ENCODE data around the gene LRRN4CL. TPM values are rescaled to one million over a fixed set of nuclear protein-coding genes. Genes with fewer than 3 reads are reported as not detected.
"Not testable (repeated sequence)": the region's sequence is repeated elsewhere in the genome, so short reads cannot be mapped to it uniquely, and the experiment has no call there.

LRRN4CL gene
- not detected for total RNA-seq

DNA sequence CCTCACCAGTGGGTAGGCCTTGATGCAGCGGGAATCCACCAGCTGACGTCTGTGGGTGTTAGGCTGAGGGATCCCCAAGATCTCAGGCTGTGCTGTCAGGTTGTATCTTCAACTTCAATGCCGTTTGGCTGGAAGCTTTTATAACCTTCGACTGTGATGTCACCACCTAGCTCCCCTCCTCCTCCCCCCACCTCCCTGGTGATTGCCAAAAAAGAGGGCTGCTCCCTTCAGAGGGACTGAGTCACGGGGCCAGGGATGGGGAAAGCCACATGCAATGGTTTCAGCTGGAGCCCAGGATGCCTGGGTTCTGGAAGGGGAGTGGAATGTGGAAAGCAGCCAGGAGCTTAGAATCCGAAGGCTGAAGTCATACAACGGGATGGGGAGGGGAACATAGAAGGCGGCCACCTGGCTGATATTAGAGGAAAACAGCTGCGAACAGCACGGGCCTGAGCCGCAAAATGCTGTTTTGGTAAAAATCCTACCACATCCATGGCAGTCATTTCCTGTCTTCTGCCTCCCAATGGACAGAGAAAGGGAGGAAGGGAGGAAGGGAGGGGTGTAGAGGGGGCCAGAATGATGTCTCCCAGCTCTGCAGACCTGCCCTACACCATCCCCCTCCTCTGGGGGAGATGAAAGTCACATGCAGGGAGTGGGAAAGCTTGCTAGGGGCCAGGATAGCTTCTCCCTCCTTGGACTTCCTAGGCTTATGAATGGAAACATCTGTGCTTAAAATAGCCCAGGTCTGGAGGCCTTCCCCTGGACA, at the start of gene LRRN4CL:
Gene LRRN4CL, minus strand, starts transcription at position 110 of the 763 bp plus-strand sequence. CDS start 1,022 bp downstream, outside the sequence.
- H3K27me3 ChIP-seq (ENCODE audit: insufficient read depth, low read length), result peaks cover 16% of the 10 kb centered on the region
- H3K4me1 ChIP-seq (ENCODE audit: insufficient read depth, low read length), result no peaks in the 10 kb centered on the region
- no peaks in the 10 kb centered on the region for H3K9me3 ChIP-seq (ENCODE audit: low read depth, low read length)
- H3K4me3 ChIP-seq (ENCODE audit: low read length), result no peak within 1 kb of the TSS

DNA sequence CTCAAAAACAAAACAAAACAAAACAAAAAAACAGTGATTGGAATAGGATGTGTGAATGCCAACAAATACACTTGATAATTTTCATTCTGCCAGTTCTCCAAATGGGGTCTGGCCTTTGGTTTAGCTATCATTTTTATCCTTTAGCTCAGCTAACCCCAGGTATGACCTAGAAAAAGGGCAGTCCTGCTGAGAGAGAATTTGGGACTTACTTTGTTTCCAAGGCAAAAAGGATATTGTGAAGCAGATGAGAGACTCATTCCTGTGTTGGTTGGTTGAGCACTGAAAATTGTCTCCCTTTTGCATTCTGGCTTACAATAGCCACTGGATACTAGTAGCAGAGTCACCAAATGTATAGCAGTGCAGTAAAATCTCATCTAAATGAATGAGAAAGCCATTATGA, 47.9 kb upstream of the LRRN4CL start:
- H3K9me3 ChIP-seq (ENCODE audit: low read depth, low read length), result no peaks in the 10 kb centered on the region
- peaks cover 5% of the 10 kb centered on the region for H3K4me1 ChIP-seq (ENCODE audit: insufficient read depth, low read length)
- H3K4me3 ChIP-seq (ENCODE audit: low read length), result no peak overlapping the region
- H3K27me3 ChIP-seq (ENCODE audit: insufficient read depth, low read length), result no peaks in the 10 kb centered on the region

DNA sequence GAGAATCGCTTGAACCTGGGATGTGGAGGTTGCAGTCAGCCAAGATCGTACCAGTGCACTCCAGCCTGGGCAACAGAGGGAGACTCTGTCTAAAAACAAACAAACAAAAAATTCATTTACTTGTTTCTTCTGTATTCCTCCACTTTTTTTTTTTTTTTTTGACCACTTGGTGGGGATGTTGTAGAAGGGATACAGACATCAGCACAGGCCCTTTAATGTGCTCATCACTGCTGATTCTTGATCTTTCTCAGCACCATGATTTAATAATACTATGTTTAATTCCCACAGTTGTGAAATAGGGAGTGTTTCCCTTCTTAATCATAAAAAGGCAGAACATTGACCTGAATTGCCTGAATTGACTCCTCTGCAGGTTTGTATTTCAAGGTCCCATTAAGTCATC, 43.5 kb upstream of the LRRN4CL start:
- H3K9me3 ChIP-seq (ENCODE audit: low read depth, low read length), result no peaks in the 10 kb centered on the region
- H3K4me1 ChIP-seq (ENCODE audit: insufficient read depth, low read length), result peaks cover 21% of the 10 kb centered on the region
- H3K27me3 ChIP-seq (ENCODE audit: insufficient read depth, low read length), result no peaks in the 10 kb centered on the region
- H3K4me3 ChIP-seq (ENCODE audit: low read length), result no peak overlapping the region

DNA sequence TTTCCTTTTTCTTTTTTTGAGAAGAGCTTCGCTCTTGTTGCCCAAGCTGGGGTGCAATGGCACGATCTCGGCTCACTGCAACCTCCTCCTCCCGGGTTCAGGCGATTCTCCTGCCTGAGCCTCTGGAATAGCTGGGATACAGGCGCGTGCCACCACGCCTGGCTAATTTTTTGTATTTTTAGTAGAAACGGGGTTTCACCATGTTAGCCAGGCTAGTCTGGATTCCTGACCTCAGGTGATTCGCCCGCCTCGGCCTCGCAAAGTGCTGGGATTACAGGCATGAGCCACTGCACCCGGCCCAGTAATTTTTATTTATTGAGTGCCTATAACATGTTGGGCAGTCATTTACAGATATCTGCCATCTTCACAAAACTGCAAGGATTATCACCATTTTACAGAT, 40.7 kb upstream of the LRRN4CL start:
- peaks cover 35% of the 10 kb centered on the region for H3K4me1 ChIP-seq (ENCODE audit: insufficient read depth, low read length)
- H3K4me3 ChIP-seq (ENCODE audit: low read length); H3K27me3 ChIP-seq (ENCODE audit: insufficient read depth, low read length); H3K9me3 ChIP-seq (ENCODE audit: low read depth, low read length): not testable (repeated sequence)

DNA sequence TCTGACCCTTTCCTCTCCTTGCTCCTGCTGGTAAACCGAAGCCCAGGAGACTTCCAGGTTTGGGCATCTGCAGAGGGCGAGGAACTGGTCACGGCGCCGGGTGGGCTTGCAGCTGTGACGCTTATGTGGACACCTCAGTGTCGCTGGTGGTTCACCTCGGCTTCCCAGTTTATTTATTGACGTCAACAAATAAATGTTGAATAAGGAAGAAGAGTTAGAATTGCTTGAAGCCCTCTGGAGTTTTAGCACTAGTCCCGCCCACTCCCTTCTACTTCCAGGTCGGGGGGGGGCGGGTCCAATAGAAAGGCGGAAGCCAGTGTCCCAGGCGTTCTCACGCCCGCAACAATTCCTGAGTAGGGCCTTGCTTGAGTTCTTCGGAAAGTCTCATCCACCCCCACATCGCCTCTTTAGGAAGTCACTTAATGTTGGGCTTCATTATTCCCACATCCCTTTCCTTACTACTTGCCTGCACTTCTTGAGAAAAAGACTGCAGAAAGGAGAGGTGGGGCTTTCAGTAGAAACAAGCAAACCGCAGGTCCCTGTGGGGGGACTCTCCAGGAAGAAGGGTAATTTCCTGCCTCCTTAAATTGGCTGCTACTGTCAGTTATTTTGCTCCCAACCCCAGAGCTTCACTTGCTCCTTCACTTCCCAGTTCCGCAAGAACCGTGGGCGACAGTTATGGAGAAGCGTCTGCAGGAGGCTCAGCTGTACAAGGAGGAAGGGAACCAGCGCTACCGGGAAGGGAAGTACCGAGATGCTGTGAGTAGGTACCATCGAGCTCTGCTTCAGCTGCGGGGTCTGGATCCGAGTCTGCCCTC, 39.0 kb upstream of the LRRN4CL start, which contains the start of gene TTC9C:
Gene TTC9C, plus strand, starts transcription at position 316 of the 818 bp plus-strand sequence. Its CDS starts 363 bp downstream, at position 679.
- H3K9me3 ChIP-seq (ENCODE audit: low read depth, low read length), result no peaks in the 10 kb centered on the region
- no peaks in the 10 kb centered on the region for H3K27me3 ChIP-seq (ENCODE audit: insufficient read depth, low read length)
- H3K4me3 ChIP-seq (ENCODE audit: low read length), result peak within 1 kb of the TSS; percentile 99
- peaks cover 51% of the 10 kb centered on the region for H3K4me1 ChIP-seq (ENCODE audit: insufficient read depth, low read length)

DNA sequence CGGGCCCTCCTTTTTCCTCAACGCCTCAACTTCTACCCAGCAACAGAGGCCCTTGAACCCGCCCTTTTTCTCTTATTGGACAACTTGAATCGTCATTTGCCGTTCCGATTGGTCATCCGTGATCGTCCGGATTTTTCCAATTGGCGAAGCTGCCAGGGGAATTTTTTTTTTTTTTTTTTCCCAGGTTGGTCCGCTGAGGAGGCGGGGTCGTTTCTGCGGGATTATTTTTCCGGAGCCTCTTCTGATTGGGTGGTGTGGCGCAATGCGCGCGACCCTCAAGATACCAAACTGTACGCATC, 38.5 kb upstream of the LRRN4CL start:
- peak overlapping the region; percentile 99 for H3K4me3 ChIP-seq (ENCODE audit: low read length)
- H3K27me3 ChIP-seq (ENCODE audit: insufficient read depth, low read length), result no peaks in the 10 kb centered on the region
- no peaks in the 10 kb centered on the region for H3K9me3 ChIP-seq (ENCODE audit: low read depth, low read length)
- peaks cover 53% of the 10 kb centered on the region for H3K4me1 ChIP-seq (ENCODE audit: insufficient read depth, low read length)

DNA sequence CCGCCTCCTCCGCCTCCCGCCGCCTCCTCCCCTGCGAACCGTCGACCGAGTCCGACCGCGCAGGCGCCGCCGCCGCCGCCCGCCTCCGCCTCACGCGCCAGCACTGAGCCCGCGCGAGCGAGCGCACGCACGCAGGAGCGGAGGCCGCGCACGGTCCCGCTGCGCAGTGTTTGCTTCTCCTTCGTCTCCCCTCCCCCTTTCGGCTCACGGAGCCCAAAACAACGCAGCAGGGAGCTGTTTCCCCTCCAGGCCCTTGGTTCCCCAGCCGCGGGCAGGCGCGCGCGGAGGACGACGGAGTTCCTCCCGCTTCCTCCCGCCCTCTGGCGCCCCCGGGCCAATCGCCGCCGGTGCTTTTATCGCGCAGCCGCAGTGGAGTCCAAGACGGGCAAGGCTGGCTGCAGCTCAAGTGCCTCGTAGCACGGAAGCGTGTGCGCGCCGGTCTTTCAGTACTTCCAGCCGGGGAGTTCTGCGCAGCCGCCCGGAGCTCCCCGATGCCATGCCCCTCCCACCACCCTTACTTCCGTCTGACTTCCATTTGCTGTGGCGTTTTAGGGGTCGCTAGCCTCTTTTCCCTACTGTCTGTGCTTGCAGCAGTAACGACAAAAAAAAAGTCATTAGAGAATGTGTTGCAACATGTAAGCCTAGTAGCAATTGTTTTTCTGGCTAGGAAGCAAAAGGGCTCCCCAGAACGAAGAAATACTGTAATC, 38.0 kb upstream of the LRRN4CL start, which contains the start of gene HNRNPUL2:
Gene HNRNPUL2, minus strand, starts transcription at position 293 of the 707 bp plus-strand sequence. CDS start 301 bp downstream, outside the sequence.
- Histone ChIP-seq H3K4me3 (ENCODE audit: low read length) (peak within 1 kb of the TSS; percentile 99), H3K9me3 (ENCODE audit: low read depth, low read length) (no peaks in the 10 kb centered on the region), H3K4me1 (ENCODE audit: insufficient read depth, low read length) (peaks cover 49% of the 10 kb centered on the region), H3K27me3 (ENCODE audit: insufficient read depth, low read length) (no peaks in the 10 kb centered on the region)

DNA sequence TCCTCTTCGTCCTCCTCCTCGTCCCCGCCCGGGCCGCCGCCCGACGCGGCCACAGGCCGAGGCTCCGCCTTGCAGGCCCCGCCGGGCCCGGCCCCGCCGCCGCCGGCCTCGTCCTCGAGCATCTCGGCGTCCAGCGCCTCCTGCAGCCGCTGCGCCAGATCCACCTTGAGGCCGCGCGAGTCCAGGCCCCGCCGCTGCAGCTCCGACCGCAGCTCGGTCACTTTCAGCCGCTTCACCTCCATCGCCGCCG, 37.5 kb upstream of the LRRN4CL start:
- Histone ChIP-seq H3K4me1 (ENCODE audit: insufficient read depth, low read length) (peaks cover 48% of the 10 kb centered on the region), H3K9me3 (ENCODE audit: low read depth, low read length) (no peaks in the 10 kb centered on the region), H3K27me3 (ENCODE audit: insufficient read depth, low read length) (no peaks in the 10 kb centered on the region), H3K4me3 (ENCODE audit: low read length) (peak overlapping the region; percentile 99)

DNA sequence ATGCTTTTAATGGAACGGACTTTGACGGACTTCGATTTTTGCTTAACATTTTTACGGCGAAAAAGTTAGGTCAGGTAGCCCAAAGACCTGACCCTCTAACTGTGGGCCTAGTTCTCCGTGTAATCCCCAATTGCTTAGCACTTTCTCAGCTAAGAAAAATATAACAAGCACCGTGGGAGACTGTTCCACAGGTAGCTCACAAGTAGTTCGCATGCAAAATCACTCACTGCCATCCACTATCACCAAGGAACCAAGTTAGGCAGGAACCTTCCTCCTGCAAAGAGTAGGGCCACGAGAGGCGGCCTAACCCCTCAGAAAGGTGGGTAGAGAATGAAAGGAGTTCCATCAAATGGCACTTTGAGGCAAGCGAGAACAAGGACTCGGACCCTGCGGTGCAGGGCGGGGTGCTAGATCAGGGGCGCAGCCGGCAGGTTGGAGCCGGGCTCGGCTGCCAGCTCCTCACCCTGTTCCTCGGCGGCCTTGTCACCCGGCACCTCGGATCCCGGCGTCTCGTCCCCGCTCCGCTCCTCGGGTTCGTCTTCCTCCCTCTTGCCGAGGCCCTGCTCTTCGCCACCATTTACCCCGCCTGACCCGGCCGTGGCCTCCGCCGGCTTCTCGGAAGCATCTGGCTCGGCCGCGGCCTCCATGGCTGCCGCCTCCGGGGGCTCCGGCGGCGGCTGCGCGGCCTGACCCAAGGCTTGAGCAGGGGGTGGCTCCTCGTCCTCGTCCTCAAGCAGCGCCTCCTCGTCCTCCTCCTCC, 37.0 kb upstream of the LRRN4CL start:
- H3K4me1 ChIP-seq (ENCODE audit: insufficient read depth, low read length), result peaks cover 48% of the 10 kb centered on the region

DNA sequence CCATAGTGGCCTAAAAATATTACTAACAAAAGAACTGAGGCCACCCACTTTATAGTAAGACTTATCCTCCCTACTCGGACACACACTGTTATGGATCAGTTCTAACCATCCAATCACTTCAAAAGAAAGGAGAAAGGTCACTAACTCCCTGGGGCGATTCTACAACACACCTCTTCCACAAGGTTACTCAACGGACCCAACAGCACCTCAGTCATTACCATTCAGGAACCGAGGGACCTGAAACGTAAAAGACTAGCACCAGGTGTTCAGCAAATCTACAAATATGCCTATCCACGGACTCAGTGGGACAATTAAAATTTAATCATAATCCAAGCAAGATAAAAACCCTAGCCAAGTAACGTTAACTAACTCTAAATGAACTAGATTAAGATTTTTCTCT, 36.3 kb upstream of the LRRN4CL start:
- Histone ChIP-seq H3K4me1 (ENCODE audit: insufficient read depth, low read length) (peaks cover 48% of the 10 kb centered on the region), H3K9me3 (ENCODE audit: low read depth, low read length) (no peaks in the 10 kb centered on the region), H3K4me3 (ENCODE audit: low read length) (peak overlapping the region; percentile 99), H3K27me3 (ENCODE audit: insufficient read depth, low read length) (no peaks in the 10 kb centered on the region)

More for the DNA sequence above, 37.0 kb upstream of the LRRN4CL start:
- no peaks in the 10 kb centered on the region for H3K27me3 ChIP-seq (ENCODE audit: insufficient read depth, low read length)
- peak overlapping the region; percentile 99 for H3K4me3 ChIP-seq (ENCODE audit: low read length)
- H3K9me3 ChIP-seq (ENCODE audit: low read depth, low read length), result no peaks in the 10 kb centered on the region

DNA sequence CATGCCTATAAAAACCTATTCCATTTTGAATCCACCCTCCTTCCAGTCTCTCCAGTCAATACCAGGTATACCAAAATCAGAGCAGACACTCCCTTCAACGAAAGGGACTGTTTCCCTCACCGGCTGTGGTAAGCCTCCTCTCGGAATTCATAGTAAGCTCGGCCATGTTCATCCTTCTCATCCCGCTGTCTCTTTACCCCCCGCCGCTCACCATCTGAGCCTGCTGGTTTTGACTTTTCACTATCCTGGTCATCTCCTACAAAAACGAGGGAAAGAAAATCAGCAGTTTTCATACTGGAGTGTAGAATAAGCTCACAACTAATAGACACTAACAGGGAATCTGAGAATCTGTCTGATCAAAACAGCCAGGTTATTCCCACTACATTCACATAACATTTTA, 34.8 kb upstream of the LRRN4CL start:
- Histone ChIP-seq H3K27me3 (ENCODE audit: insufficient read depth, low read length) (no peaks in the 10 kb centered on the region), H3K4me3 (ENCODE audit: low read length) (no peak overlapping the region)

DNA sequence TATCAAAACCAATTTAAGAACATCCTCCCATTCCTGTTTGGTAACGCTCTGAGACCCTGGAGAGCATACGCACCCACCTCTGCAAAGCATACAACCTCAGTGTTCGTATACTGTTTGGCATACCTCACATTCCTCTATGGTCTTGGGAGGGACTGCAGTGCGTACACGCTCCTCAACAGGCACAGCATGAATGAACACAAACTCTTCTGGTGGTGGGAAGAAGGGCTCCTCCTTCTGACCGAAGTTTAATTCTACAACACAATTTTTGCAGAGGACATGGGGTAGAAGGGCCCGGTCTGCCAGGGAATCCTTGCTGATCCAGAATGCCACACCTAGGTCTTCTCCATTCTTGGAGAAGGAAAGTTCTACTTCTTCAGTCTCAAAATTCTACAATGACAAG, 32.7 kb upstream of the LRRN4CL start:
- no peaks in the 10 kb centered on the region for H3K9me3 ChIP-seq (ENCODE audit: low read depth, low read length)
- no peak overlapping the region for H3K4me3 ChIP-seq (ENCODE audit: low read length)
- H3K27me3 ChIP-seq (ENCODE audit: insufficient read depth, low read length), result no peaks in the 10 kb centered on the region
- H3K4me1 ChIP-seq (ENCODE audit: insufficient read depth, low read length), result peaks cover 32% of the 10 kb centered on the region

More for the DNA sequence above, 34.8 kb upstream of the LRRN4CL start:
- Histone ChIP-seq H3K9me3 (ENCODE audit: low read depth, low read length) (no peaks in the 10 kb centered on the region), H3K4me1 (ENCODE audit: insufficient read depth, low read length) (peaks cover 33% of the 10 kb centered on the region)

DNA sequence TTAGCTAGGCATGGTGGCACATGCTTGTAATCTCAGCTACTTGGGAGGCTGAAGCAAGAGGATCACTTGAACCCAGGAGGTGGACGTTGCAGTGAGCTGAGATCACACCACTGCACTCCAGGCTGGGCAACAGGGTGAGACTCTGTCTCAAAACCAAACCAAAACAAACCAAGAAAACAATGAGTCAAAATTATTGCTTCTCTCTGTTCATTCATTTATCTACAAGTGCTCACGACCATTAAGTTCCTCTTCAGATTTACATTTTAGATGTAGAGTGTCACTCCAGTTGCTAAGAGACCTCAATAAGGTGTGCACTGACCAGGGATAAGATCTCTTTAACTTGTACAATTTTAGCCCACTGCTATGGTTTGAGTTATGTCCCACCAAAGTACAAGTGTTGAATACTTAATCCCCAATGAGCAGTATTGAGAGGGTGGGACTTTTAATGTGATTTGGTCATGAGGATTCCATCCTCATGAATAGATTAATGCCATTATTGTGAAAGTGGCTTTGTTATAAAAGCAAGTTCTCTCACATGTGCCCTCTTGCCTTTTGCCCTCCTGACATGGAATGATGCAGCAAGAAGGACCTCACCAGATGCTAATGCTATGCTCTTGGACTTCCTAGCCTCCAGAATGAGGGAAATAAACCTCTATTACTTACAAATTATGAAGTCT, 30.1 kb upstream of the LRRN4CL start:
- Histone ChIP-seq H3K9me3 (ENCODE audit: low read depth, low read length) (no peaks in the 10 kb centered on the region), H3K4me3 (ENCODE audit: low read length) (no peak overlapping the region), H3K27me3 (ENCODE audit: insufficient read depth, low read length) (no peaks in the 10 kb centered on the region), H3K4me1 (ENCODE audit: insufficient read depth, low read length) (peaks cover 12% of the 10 kb centered on the region)

DNA sequence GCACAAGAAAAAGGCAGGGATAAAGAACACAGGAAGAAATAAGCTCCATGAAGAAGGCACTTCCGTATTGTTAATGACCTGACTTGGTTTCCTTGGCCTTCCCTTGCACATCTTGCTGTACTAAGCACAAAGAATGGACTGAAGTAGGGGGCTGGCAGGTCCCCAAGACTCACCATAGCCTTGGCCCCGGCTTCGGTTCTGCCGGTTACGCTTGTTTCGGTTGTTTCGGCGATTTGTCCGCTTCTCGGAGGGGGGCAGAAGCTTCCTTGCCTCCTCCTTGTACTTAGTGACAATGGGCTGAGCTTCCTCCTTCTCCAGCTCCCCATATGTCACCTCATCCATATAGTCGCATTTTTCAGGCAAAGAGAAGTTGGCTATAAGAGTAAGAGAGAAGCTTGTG, 27.5 kb upstream of the LRRN4CL start:
- Histone ChIP-seq H3K9me3 (ENCODE audit: low read depth, low read length) (no peaks in the 10 kb centered on the region), H3K27me3 (ENCODE audit: insufficient read depth, low read length) (no peaks in the 10 kb centered on the region), H3K4me3 (ENCODE audit: low read length) (no peak overlapping the region), H3K4me1 (ENCODE audit: insufficient read depth, low read length) (peaks cover 6% of the 10 kb centered on the region)
